Neuronal stem cell (in vitro differentiated cells): Measurements from ENCODE around the gene RRP1. TPM values are rescaled to one million over a fixed set of nuclear protein-coding genes. Genes with fewer than 3 reads are reported as not detected.

Experiments used
- DNase-seq: peaks from one replicate; pipeline ENCODE4 v3.0.0-alpha.2; 2013; ENCODE audit warnings: low spot score
- H2AFZ ChIP-seq: one replicate; pipeline ENCODE4 v1.6.1; 2013; ENCODE audit warnings: mild to moderate bottlenecking, low read length, inconsistent platforms
- H2AK5ac ChIP-seq: 2 replicates; pipeline ENCODE4 v1.6.1; 2013; ENCODE audit warnings: low read depth, mild to moderate bottlenecking, inconsistent platforms, low read length, moderate library complexity, mixed read lengths
- H2BK120ac ChIP-seq: 2 replicates; pipeline ENCODE4 v1.6.1; 2013; ENCODE audit warnings: low read depth, mild to moderate bottlenecking, inconsistent platforms, low read length, moderate library complexity, mixed read lengths
- H2BK12ac ChIP-seq: one replicate; pipeline ENCODE4 v1.6.1; 2013; ENCODE audit warnings: low read length, inconsistent platforms
- H2BK15ac ChIP-seq: 2 replicates; pipeline ENCODE4 v1.6.1; 2013; ENCODE audit warnings: mild to moderate bottlenecking, low read length, inconsistent platforms, mixed read lengths
- H2BK5ac ChIP-seq: one replicate; pipeline ENCODE4 v1.6.1; 2013; ENCODE audit warnings: inconsistent platforms, mild to moderate bottlenecking, low read length, moderate library complexity
- H3K14ac ChIP-seq: one replicate; pipeline ENCODE4 v1.6.1; 2013; ENCODE audit warnings: low read length, inconsistent platforms
- H3K18ac ChIP-seq: 2 replicates; pipeline ENCODE4 v1.6.1; 2013; ENCODE audit warnings: low read length, inconsistent platforms
- H3K23ac ChIP-seq: 2 replicates; pipeline ENCODE4 v1.6.1; 2013; ENCODE audit warnings: low read depth, mild to moderate bottlenecking, mixed read lengths, low read length, inconsistent platforms; ENCODE audit not compliant: poor library complexity
- H3K27ac ChIP-seq: replicated peaks from 3 replicates; pipeline ENCODE4 v1.5.1; 2013; ENCODE audit warnings: low read length, inconsistent platforms
- H3K27me3 ChIP-seq, 3 experiments: 2 replicates each; pipeline ENCODE4 v1.6.1; 2013; ENCODE audit warnings: low read length in 3 of 3, mild to moderate bottlenecking in 2 of 3, inconsistent platforms in 1 of 3, low read depth in 1 of 3, mixed read lengths in 1 of 3, moderate library complexity in 1 of 3; ENCODE audit not compliant: control insufficient read depth in 3 of 3, insufficient read depth in 3 of 3
- H3K36me3 ChIP-seq, 2 donors: replicated peaks in 1 of 2; 2 replicates each; pipeline ENCODE4 v1.6.1; 2013; ENCODE audit warnings: low read length in 2 of 2; ENCODE audit not compliant: control insufficient read depth in 2 of 2, insufficient read depth in 2 of 2
- H3K4ac ChIP-seq: 2 replicates; pipeline ENCODE4 v1.6.1; 2013; ENCODE audit warnings: inconsistent platforms, mild to moderate bottlenecking, low read length, moderate library complexity
- H3K4me1 ChIP-seq, 2 donors: 1 replicate in 1 of 2; 2 replicates in 1 of 2; pipeline ENCODE4 v1.6.1; 2013; ENCODE audit warnings: low read length in 2 of 2, low read depth in 1 of 2; ENCODE audit not compliant: control insufficient read depth in 2 of 2, insufficient read depth in 1 of 2
- H3K4me2 ChIP-seq: one replicate; pipeline ENCODE4 v1.6.1; 2013; ENCODE audit warnings: mild to moderate bottlenecking, low read length, inconsistent platforms; ENCODE audit not compliant: insufficient read depth, poor library complexity, severe bottlenecking
- H3K4me3 ChIP-seq, 2 donors: 2 replicates each; pipeline ENCODE4 v1.5.1; 2013; ENCODE audit warnings: low read length in 2 of 2, mild to moderate bottlenecking in 2 of 2, inconsistent platforms in 1 of 2, moderate library complexity in 1 of 2
- H3K79me1 ChIP-seq: one replicate; pipeline ENCODE4 v1.6.1; 2013; ENCODE audit warnings: low read depth, mild to moderate bottlenecking, inconsistent platforms, low read length, moderate library complexity
- H3K9ac ChIP-seq: one replicate; pipeline ENCODE4 v1.6.1; 2013; ENCODE audit warnings: mild to moderate bottlenecking, low read depth, low read length, inconsistent platforms; ENCODE audit not compliant: poor library complexity
- H3K9me3 ChIP-seq, 2 donors: replicated peaks in 1 of 2; 2 replicates each; pipeline versions ENCODE3 to v1.6.1; 2013; ENCODE audit warnings: low read length in 2 of 2, mild to moderate bottlenecking in 2 of 2, inconsistent platforms in 1 of 2, low read depth in 1 of 2, mixed read lengths in 1 of 2, moderate library complexity in 1 of 2; ENCODE audit not compliant: control insufficient read depth in 2 of 2, insufficient read depth in 1 of 2
- H4K8ac ChIP-seq: one replicate; pipeline ENCODE4 v1.6.1; 2013; ENCODE audit warnings: low read depth, mild to moderate bottlenecking, inconsistent platforms, low read length, moderate library complexity
- H4K91ac ChIP-seq: one replicate; pipeline ENCODE4 v1.6.1; 2013; ENCODE audit warnings: low read length, low read depth, mild to moderate bottlenecking, inconsistent platforms; ENCODE audit not compliant: poor library complexity
- WGBS, 2 donors: extraction: QIAGEN DNeasy Blood & Tissue Kit; methylation state at CpG; one replicate each; pipeline ENCODE4 v1.1.7; 2013; ENCODE audit warnings: missing lambda C conversion rate in 2 of 2, mixed read lengths in 1 of 2; ENCODE audit not compliant: insufficient read length in 2 of 2, insufficient replicate concordance in 1 of 2; ENCODE audit errors: extremely low coverage in 2 of 2; 5-methylcytosine and 5-hydroxymethylcytosine counted together
- polyA plus RNA-seq, 2 experiments: library from polyadenylated mRNA; stranded (reverse); fragments of 200-250 nt; gene quantifications; one replicate each; pipeline ENCODE4 v1.2.3, GENCODE V29; 2013

RRP1 gene
- 18.5 TPM for polyA plus RNA-seq (2013, experiment 1 of 2)
- 19.3 TPM for polyA plus RNA-seq (2013, experiment 2 of 2)

DNA sequence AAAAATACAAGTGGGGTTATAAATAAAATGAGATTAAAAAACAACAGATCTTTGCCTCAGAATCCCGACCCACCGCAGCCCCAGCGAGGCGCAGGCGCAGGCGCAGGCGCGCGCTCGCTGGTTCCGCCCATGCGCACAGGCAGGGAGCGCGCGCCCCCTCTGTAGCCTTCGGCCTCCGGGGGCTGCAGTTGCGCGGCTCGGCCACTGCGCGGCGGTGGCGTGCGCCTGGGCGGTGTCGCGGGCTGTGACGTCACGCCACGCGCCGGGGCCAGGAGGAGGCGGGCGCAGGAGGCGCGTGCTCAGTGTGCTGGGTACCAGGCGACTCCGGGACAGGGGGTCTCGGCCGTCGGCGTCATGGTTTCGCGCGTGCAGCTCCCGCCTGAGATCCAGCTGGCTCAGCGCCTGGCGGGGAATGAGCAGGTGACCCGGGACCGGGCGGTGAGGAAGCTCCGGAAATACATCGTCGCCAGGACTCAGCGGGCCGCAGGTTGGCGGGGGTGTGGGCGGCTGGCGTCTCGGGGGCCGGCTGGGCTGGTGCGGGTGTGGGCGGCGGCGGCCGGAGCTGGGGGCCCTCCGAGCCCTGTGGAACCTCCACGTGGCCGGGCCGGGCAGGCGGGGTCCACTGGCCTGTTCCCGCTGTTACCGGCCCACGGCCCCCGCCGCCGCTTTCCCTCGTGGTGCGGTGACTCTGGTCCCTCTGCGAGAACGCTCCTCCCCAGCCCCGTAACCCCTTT is at the start of gene RRP1:
RRP1 (plus strand) TSS at position 302 of the 734 bp plus-strand sequence; CDS start at position 355, 53 bp downstream.
- Histone ChIP-seq H3K18ac (peak within 1 kb of the TSS; percentile 92), H3K27me3 (peaks cover 0 to 2% (median 0%) of the 10 kb centered on the region in 3 experiments), H2BK120ac (no peak within 1 kb of the TSS), H3K9me3 (peaks cover 0 to 8% of the 10 kb centered on the region in 2 donors), H3K79me1 (peaks cover 13% of the 10 kb centered on the region), H2BK5ac (no peak within 1 kb of the TSS), H3K4me1 (peaks cover 4 to 9% of the 10 kb centered on the region in 2 donors), H3K4ac (no peak within 1 kb of the TSS), H3K27ac (peak within 1 kb of the TSS; percentile 78), H2BK15ac (no peak within 1 kb of the TSS), H2AFZ (peak within 1 kb of the TSS; percentile 99), H4K8ac (no peak within 1 kb of the TSS), H3K36me3 (peaks cover 28 to 40% of the 10 kb centered on the region in 2 donors), H3K14ac (peak within 1 kb of the TSS; percentile 94), H3K4me2 (peak within 1 kb of the TSS; percentile 70), H4K91ac (no peak within 1 kb of the TSS), H2AK5ac (peak within 1 kb of the TSS; percentile 67), H3K4me3 (peak within 1 kb of the TSS; percentile 81 to 99), H2BK12ac (no peak within 1 kb of the TSS), H3K23ac (peak within 1 kb of the TSS; percentile 97), H3K9ac (peak within 1 kb of the TSS; percentile 86)
- WGBS, 2 donors: no CpG with 5 or more reads among the region's 83 CpGs
- DNase-seq: peak; percentile 96

DNA sequence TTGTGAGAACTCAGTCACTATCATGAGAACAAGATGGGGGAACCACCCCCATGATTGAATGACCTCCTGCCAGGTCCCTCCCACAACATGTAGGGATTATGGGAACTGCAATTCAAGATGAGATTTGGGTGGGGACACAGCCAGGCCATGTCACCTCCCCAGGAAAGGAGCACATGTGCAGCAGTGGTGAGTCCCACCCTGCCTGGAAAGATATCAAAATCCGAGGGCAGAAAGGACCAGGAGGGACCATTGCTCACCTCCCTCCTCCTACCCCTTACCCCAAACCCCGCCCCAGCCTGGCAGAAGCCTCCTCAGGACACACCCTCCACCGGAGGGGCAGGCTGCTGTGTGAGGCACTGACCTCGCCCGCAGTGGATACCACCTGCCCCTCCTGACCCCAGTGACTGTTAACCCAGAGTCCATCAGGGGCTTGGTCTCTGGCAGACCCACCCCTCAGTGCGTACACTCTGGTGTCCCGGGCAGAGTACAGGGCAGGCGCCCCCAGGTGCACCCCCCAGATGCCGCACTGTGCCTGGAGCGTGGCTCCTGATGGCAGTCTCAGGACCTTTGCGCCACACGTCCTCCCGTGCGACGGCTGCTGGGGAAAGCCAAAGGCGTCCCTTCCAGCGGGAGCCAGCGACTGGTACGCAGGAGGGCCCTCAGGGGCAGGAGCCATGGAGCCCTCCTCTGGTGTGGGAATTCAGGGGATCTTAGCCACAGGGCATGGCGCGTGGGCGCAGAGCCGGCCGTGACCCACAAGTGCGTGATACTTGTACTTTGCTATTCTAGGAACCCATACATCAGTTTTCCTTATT is 49.5 kb upstream of the RRP1 start:
- H2BK5ac ChIP-seq: peak overlapping the region; percentile 14
- H3K18ac ChIP-seq: peak overlapping the region; percentile 67
- H2BK12ac ChIP-seq: no peak overlapping the region
- H2BK15ac ChIP-seq: no peak overlapping the region
- peaks cover 6 to 28% of the 10 kb centered on the region in 2 donors for H3K36me3 ChIP-seq
- H3K27ac ChIP-seq: no peak overlapping the region
- H3K27me3 ChIP-seq: no peaks in the 10 kb centered on the region
- DNase-seq: no peak
- WGBS, 2 donors: no CpG with 5 or more reads among the region's 25 CpGs
- peaks cover 0 to 1% of the 10 kb centered on the region in 2 donors for H3K9me3 ChIP-seq
- no peak overlapping the region for H3K9ac ChIP-seq
- no peak overlapping the region for H3K14ac ChIP-seq
- peak overlapping the region; percentile 17 for H3K23ac ChIP-seq
- peak overlapping the region; percentile 43 for H4K91ac ChIP-seq
- H3K79me1 ChIP-seq: peaks cover 4% of the 10 kb centered on the region
- peak overlapping the region; percentile 65 for H2AK5ac ChIP-seq
- no peak overlapping the region for H3K4ac ChIP-seq
- H3K4me2 ChIP-seq: no peak overlapping the region
- no peak overlapping the region for H4K8ac ChIP-seq
- H2BK120ac ChIP-seq: no peak overlapping the region
- H3K4me3 ChIP-seq: no peak overlapping the region
- H2AFZ ChIP-seq: no peak overlapping the region
- peaks cover 4 to 10% of the 10 kb centered on the region in 2 donors for H3K4me1 ChIP-seq

GRCh38 chr21:43740497-43741156 is 48.8 kb upstream of the RRP1 start:
- Histone ChIP-seq H2BK120ac (no peak overlapping the region), H3K4me2 (peak overlapping the region; percentile 43), H3K27ac (peak overlapping the region; percentile 10), H2BK12ac (no peak overlapping the region), H3K4me3 (no peak overlapping the region), H3K9me3 (peaks cover 0 to 1% of the 10 kb centered on the region in 2 donors), H3K18ac (no peak overlapping the region), H4K91ac (no peak overlapping the region), H3K9ac (no peak overlapping the region), H4K8ac (no peak overlapping the region), H3K36me3 (peaks cover 6 to 34% of the 10 kb centered on the region in 2 donors), H2BK5ac (no peak overlapping the region), H3K23ac (no peak overlapping the region), H2BK15ac (no peak overlapping the region), H2AFZ (peak overlapping the region; percentile 2), H2AK5ac (no peak overlapping the region), H3K4ac (no peak overlapping the region), H3K79me1 (peaks cover 4% of the 10 kb centered on the region), H3K14ac (no peak overlapping the region), H3K4me1 (peaks cover 4 to 10% of the 10 kb centered on the region in 2 donors), H3K27me3 (no peaks in the 10 kb centered on the region)
- no CpG with 5 or more reads among the region's 25 CpGs for WGBS, 2 donors
- DNase-seq: peak; percentile 53
